IPS-15b (cell line): Measurements from ENCODE around the gene GRK7.
"Not testable (repeated sequence)": the region's sequence is repeated elsewhere in the genome, so short reads cannot be mapped to it uniquely, and the experiment has no call there.

ENCODE experiments used
- H3K27me3 ChIP-seq: one replicate; pipeline ENCODE4 v1.6.1; 2013; ENCODE audit warnings: low read length; ENCODE audit not compliant: control insufficient read depth, insufficient read depth
- H3K36me3 ChIP-seq: one replicate; pipeline ENCODE4 v1.6.1; 2013; ENCODE audit warnings: low read length; ENCODE audit not compliant: control insufficient read depth, insufficient read depth
- H3K4me1 ChIP-seq: one replicate; pipeline ENCODE4 v1.6.1; 2013; ENCODE audit warnings: mild to moderate bottlenecking, low read length; ENCODE audit not compliant: control insufficient read depth, insufficient read depth
- H3K4me3 ChIP-seq: one replicate; pipeline ENCODE4 v1.5.1; 2013; ENCODE audit warnings: low read depth, low read length
- H3K9ac ChIP-seq: one replicate; pipeline ENCODE4 v1.6.1; 2013; ENCODE audit warnings: low read depth, mild to moderate bottlenecking, low read length
- H3K9me3 ChIP-seq: one replicate; pipeline ENCODE4 v1.6.1; 2013; ENCODE audit warnings: mild to moderate bottlenecking, low read length; ENCODE audit not compliant: control insufficient read depth, insufficient read depth

GRK7 gene

DNA sequence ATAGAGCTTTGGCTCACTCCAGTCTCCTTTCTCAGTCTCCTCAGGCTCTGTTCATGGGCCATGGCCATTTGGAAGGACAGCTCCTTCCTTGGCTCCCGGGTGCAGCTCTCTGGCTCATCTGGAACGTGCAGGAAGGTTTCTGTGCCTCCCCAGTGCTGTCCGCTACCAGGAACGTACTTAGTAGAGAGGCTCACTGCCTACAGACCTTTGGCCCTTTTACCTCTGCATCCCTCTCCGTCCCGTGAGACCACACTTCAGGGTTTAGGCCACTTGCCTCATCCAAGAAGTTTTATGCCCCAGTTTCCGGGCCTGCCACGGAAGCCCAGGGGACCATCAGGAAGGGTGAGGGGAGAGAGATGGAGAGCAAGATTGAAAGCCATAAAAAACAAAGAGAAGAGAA, 20.9 kb downstream of the GRK7 start:
- no peaks in the 10 kb centered on the region for H3K36me3 ChIP-seq
- H3K27me3 ChIP-seq = no peaks in the 10 kb centered on the region
- no peaks in the 10 kb centered on the region for H3K9me3 ChIP-seq
- peaks cover 2% of the 10 kb centered on the region for H3K4me1 ChIP-seq
- H3K4me3 ChIP-seq = no peak overlapping the region
- no peak overlapping the region for H3K9ac ChIP-seq

- H3K9ac ChIP-seq = no peak overlapping the region
- H3K4me1 ChIP-seq = peaks cover 2% of the 10 kb centered on the region
- no peaks in the 10 kb centered on the region for H3K9me3 ChIP-seq
- H3K27me3 ChIP-seq = no peaks in the 10 kb centered on the region
- no peaks in the 10 kb centered on the region for H3K36me3 ChIP-seq
- H3K4me3 ChIP-seq = no peak overlapping the region
Measured at GRCh38 chr3:141784531-141784930, 21.3 kb downstream of the GRK7 start.

DNA sequence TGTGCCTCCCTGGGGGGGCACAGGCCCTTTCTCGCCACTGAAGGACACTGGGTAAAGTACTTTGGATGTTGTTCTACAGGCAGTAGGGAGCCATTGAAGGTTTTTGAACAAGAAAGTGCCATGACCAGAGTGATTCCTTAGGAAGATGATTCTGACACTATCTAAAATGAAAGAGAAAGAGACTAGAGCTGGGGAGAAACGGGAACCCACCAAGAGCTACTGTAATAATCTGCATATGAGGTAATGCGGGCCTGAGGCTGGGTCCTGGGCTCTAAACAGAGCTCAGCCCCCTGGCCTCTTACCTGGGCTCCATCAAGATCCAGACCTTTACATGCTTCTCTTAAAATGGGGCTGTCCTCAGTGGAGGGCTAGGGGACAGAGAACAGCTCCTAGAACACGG, 24.9 kb downstream of the GRK7 start:
- Histone ChIP-seq H3K4me1 (no peaks in the 10 kb centered on the region), H3K36me3 (no peaks in the 10 kb centered on the region), H3K4me3 (no peak overlapping the region), H3K27me3 (no peaks in the 10 kb centered on the region), H3K9me3 (no peaks in the 10 kb centered on the region), H3K9ac (no peak overlapping the region)

GRCh38 chr3:141788750-141789149, 25.5 kb downstream of the GRK7 start:
- H3K9me3 ChIP-seq, H3K4me1 ChIP-seq: not testable (repeated sequence)

GRCh38 chr3:141789281-141789680, 26.1 kb downstream of the GRK7 start:
- no peaks in the 10 kb centered on the region for H3K27me3 ChIP-seq

More at GRCh38 chr3:141788750-141789149, 25.5 kb downstream of the GRK7 start:
- not testable (repeated sequence) for H3K36me3 ChIP-seq, H3K9ac ChIP-seq, H3K27me3 ChIP-seq, H3K4me3 ChIP-seq

GRCh38 chr3:141790171-141790570, 27.0 kb downstream of the GRK7 start:
- Histone ChIP-seq H3K36me3 (no peaks in the 10 kb centered on the region), H3K9me3 (no peaks in the 10 kb centered on the region), H3K4me1 (no peaks in the 10 kb centered on the region), H3K27me3 (no peaks in the 10 kb centered on the region), H3K4me3 (no peak overlapping the region), H3K9ac (no peak overlapping the region)

More at GRCh38 chr3:141789281-141789680, 26.1 kb downstream of the GRK7 start:
- no peak overlapping the region for H3K4me3 ChIP-seq
- H3K4me1 ChIP-seq = no peaks in the 10 kb centered on the region
- H3K36me3 ChIP-seq = no peaks in the 10 kb centered on the region
- H3K9ac ChIP-seq = no peak overlapping the region
- no peaks in the 10 kb centered on the region for H3K9me3 ChIP-seq

- Histone ChIP-seq H3K9me3 (no peaks in the 10 kb centered on the region), H3K4me3 (no peak overlapping the region), H3K9ac (no peak overlapping the region), H3K27me3 (peaks cover 14% of the 10 kb centered on the region), H3K36me3 (no peaks in the 10 kb centered on the region), H3K4me1 (no peaks in the 10 kb centered on the region)
Measured at GRCh38 chr3:141792495-141792894, 29.3 kb downstream of the GRK7 start.

GRCh38 chr3:141793476-141794260, 30.5 kb downstream of the GRK7 start:
- Histone ChIP-seq H3K4me1 (peaks cover 4% of the 10 kb centered on the region), H3K36me3 (no peaks in the 10 kb centered on the region), H3K9me3 (no peaks in the 10 kb centered on the region), H3K9ac (no peak overlapping the region), H3K4me3 (no peak overlapping the region), H3K27me3 (peaks cover 23% of the 10 kb centered on the region)

DNA sequence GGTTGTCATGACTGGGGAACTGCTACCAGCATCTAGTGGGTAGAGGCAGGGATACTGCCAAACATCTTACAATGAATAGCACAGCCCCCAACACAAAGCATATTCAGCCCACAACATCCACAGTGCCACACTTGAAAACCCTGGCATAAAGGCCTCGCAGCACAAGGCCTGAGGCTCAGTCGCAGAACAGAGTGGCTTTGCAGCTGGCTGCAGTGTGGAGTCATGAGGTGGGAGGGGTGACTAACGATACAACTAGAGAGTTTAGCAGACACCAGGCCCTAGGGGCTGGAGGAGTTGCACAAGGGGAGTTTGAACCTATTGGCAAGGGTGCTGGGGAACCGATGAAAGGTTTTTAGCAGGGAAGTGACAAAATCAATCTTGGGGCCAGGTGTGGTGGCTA, 32.1 kb downstream of the GRK7 start:
- Histone ChIP-seq H3K9me3 (no peaks in the 10 kb centered on the region), H3K4me3 (no peak overlapping the region), H3K4me1 (peaks cover 4% of the 10 kb centered on the region), H3K36me3 (no peaks in the 10 kb centered on the region), H3K27me3 (peaks cover 23% of the 10 kb centered on the region), H3K9ac (no peak overlapping the region)

DNA sequence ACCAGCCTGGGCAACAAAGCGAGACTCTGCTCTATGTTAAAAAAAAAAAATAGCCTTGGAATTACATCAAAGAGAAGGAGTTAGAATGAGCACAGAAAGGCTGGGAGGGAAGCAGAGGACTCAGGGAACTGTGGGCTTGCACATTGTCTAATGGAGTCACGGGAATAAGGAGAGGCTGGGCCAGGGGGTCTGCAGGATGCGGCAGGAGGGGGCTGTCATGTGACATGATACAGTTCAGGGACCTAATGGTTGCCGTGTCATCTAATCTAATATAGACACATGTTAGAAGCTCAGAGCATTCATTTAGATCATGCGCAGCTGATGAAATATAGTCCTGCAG, 32.5 kb downstream of the GRK7 start:
- Histone ChIP-seq H3K4me1 (peaks cover 4% of the 10 kb centered on the region), H3K36me3 (no peaks in the 10 kb centered on the region), H3K9ac (no peak overlapping the region), H3K4me3 (no peak overlapping the region), H3K9me3 (no peaks in the 10 kb centered on the region), H3K27me3 (peaks cover 23% of the 10 kb centered on the region)

GRCh38 chr3:141796081-141796888, 33.1 kb downstream of the GRK7 start:
- H3K9ac ChIP-seq = no peak overlapping the region
- H3K4me1 ChIP-seq = peaks cover 4% of the 10 kb centered on the region
- H3K9me3 ChIP-seq = no peaks in the 10 kb centered on the region
- H3K4me3 ChIP-seq = no peak overlapping the region
- H3K36me3 ChIP-seq = no peaks in the 10 kb centered on the region
- peaks cover 23% of the 10 kb centered on the region for H3K27me3 ChIP-seq
